GM18499 (cell line): ENCODE measurements around the gene FNDC11.
"Not testable (repeated sequence)": the region's sequence is repeated elsewhere in the genome, so short reads cannot be mapped to it uniquely, and the experiment has no call there.

Experiments used
- ATAC-seq: cut with Tn5 transposase; IDR thresholded peaks from one replicate; pipeline ENCODE4 v1.9.1; 2021; ENCODE audit warnings: moderate number of reproducible peaks; ENCODE audit not compliant: insufficient read depth, unreplicated experiment

FNDC11 gene

GRCh38 chr20:63595416-63596127 lies 41.6 kb downstream of the FNDC11 start:
- ATAC-seq, result no peak

- ATAC-seq, result no peak
These were observed 42.5 kb downstream of the FNDC11 start for GRCh38 chr20:63596423-63596822.

- no peak for ATAC-seq
These were observed 43.9 kb downstream of the FNDC11 start for GRCh38 chr20:63597651-63598478.

GRCh38 chr20:63598479-63599395 lies 44.8 kb downstream of the FNDC11 start:
- ATAC-seq, result no peak

GRCh38 chr20:63599396-63600050 lies 45.6 kb downstream of the FNDC11 start:
- no peak for ATAC-seq

GRCh38 chr20:63601679-63602078 lies 47.7 kb downstream of the FNDC11 start:
- not testable (repeated sequence) for ATAC-seq

GRCh38 chr20:63602321-63602720 lies 48.4 kb downstream of the FNDC11 start:
- ATAC-seq, result no peak
